Endothelial cell of umbilical vein (primary cell): ENCODE results near the gene CHID1.

Source experiments
- EZH2 ChIP-seq: IDR thresholded peaks from 2 replicates; pipeline ENCODE4 v1.6.1; 2012; ENCODE audit warnings: borderline replicate concordance, low read depth, mild to moderate bottlenecking, moderate library complexity, low read length, inconsistent platforms; ENCODE audit not compliant: severe bottlenecking
- FOS ChIP-seq: IDR thresholded peaks from 2 replicates; pipeline ENCODE4 v1.6.1; 2011; ENCODE audit warnings: mild to moderate bottlenecking, low read length, moderate library complexity, borderline replicate concordance; ENCODE audit not compliant: insufficient read depth
- GATA2 ChIP-seq: IDR thresholded peaks from 2 replicates; pipeline ENCODE4 v1.7.0; 2011; ENCODE audit warnings: low read depth, mild to moderate bottlenecking, moderate library complexity, mixed read lengths, low read length; ENCODE audit not compliant: insufficient read length, insufficient read depth
- JUN ChIP-seq: IDR thresholded peaks from 2 replicates; pipeline ENCODE4 v1.6.1; 2011; ENCODE audit warnings: borderline replicate concordance, low read depth; ENCODE audit not compliant: insufficient read length, insufficient read depth
- MYC ChIP-seq: IDR thresholded peaks from one replicate; pipeline ENCODE4 v1.6.1; 2011; ENCODE audit warnings: mild to moderate bottlenecking, low read depth, low read length
- POLR2A ChIP-seq: IDR thresholded peaks from 2 replicates; pipeline ENCODE4 v1.6.1; 2012; ENCODE audit warnings: low read depth, mild to moderate bottlenecking, control low read depth, low read length
- POLR2AphosphoS5 ChIP-seq: IDR thresholded peaks from 2 replicates; pipeline ENCODE4 v1.6.1; 2012; ENCODE audit warnings: low read depth, mild to moderate bottlenecking, control low read depth, low read length, moderate library complexity; ENCODE audit not compliant: insufficient read depth
- TF ChIP-seq, protein P1 (sequence below), 2 donors: IDR thresholded peaks; 1 replicate in 1 of 2; 2 replicates in 1 of 2; pipeline ENCODE4 v1.5.1; 2011; ENCODE audit warnings: low read length in 2 of 2, mild to moderate bottlenecking in 2 of 2, moderate library complexity in 2 of 2, control low read depth in 1 of 2, inconsistent platforms in 1 of 2, low read depth in 1 of 2; ENCODE audit not compliant: insufficient read depth in 1 of 2; ENCODE audit errors: extremely low read depth in 1 of 2
- TF ChIP-seq, protein P2 (sequence below): IDR thresholded peaks from 2 replicates; pipeline ENCODE4 v1.6.1; 2011; ENCODE audit not compliant: insufficient read depth, insufficient read length

DNA sequence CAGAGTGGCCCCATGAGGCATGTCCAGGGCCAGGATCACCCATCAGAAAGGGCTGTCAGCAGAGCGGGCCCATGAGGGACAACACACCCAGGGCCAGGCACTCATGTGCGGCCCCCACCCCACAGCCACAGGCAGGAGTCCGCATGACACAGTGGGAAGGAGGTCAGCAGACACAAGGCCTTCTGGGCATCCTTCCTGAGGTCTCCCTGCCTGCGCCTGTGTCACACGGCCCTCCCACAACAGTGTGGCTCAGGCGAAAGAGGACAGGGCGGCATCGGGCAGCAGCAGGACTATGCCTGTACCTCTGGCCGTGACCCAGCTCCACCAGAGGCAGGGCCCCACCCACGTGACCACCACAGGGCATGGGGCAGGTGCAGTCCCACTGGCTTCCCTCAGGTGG lies 27.1 kb downstream of the CHID1 start:
- TF ChIP-seq POLR2A = no peak
- no peak for TF ChIP-seq EZH2
- TF ChIP-seq, protein P1, sequence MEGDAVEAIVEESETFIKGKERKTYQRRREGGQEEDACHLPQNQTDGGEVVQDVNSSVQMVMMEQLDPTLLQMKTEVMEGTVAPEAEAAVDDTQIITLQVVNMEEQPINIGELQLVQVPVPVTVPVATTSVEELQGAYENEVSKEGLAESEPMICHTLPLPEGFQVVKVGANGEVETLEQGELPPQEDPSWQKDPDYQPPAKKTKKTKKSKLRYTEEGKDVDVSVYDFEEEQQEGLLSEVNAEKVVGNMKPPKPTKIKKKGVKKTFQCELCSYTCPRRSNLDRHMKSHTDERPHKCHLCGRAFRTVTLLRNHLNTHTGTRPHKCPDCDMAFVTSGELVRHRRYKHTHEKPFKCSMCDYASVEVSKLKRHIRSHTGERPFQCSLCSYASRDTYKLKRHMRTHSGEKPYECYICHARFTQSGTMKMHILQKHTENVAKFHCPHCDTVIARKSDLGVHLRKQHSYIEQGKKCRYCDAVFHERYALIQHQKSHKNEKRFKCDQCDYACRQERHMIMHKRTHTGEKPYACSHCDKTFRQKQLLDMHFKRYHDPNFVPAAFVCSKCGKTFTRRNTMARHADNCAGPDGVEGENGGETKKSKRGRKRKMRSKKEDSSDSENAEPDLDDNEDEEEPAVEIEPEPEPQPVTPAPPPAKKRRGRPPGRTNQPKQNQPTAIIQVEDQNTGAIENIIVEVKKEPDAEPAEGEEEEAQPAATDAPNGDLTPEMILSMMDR (IDR thresholded peaks at IDR 0.05; ENCODE audit: extremely low read depth in 1 of 2, insufficient read depth in 1 of 2, low read depth in 1 of 2, low read length in 2 of 2) = no peak
- no peak for TF ChIP-seq GATA2
- no peak for TF ChIP-seq FOS
- no peak for TF ChIP-seq POLR2AphosphoS5
- no peak for TF ChIP-seq MYC
- TF ChIP-seq JUN = no peak
- TF ChIP-seq, protein P2, sequence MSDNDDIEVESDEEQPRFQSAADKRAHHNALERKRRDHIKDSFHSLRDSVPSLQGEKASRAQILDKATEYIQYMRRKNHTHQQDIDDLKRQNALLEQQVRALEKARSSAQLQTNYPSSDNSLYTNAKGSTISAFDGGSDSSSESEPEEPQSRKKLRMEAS = no peak
